HTR-8/SVneo (cell line): ENCODE data around the gene XPO4.
A peak's percentile ranks its signal among the peaks of the same experiment; 100 is the strongest.

Experiments used
- DNase-seq: peaks from one replicate; pipeline ENCODE4 v3.0.0; 2011; ENCODE audit warnings: low spot score, mixed read lengths; ENCODE audit not compliant: insufficient read length
- FAIRE-seq: peaks from 2 replicates; lab custom pipeline; 2011; peaks lifted over from hg19 to GRCh38; lab: Jason Lieb, UNC

XPO4 gene

DNA sequence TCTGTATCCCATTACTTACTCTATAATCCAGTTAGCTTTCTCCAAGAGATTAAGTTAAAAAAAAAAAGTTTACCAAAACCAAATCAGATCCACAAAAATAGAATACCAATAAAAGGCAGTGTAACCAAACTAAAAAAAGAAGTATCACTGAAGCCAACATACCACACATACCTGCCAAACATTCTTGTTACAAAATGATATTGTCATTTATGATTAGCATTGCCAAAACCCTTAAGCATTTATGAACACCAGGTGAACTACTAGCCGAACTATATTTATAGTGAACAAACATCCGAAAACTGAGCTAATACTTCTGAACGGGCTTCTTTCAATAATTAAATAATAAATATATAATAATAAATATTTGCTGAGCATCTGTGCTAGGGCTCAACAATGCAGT lies 69.7 kb downstream of the XPO4 start:
- no peak for FAIRE-seq
- DNase-seq, result no peak

DNA sequence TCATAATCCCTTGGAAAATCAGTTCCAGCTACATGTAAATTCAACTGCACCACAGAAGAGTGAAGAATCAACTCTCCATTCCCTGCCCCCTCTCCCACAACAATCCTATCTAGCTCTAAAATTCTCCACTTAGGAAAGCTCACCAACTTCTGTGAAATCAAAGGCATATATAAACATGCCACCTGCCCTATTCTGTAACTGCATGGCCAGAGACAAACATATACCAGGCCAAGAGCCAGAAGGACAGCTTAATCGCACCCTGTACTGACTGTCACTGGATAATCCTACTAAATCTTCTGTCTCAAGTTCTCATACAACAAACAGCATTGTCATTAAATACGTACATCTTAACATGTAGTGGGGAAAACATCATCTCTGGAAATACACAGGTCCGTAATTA lies 70.6 kb downstream of the XPO4 start:
- no peak for FAIRE-seq
- DNase-seq, result no peak

DNA sequence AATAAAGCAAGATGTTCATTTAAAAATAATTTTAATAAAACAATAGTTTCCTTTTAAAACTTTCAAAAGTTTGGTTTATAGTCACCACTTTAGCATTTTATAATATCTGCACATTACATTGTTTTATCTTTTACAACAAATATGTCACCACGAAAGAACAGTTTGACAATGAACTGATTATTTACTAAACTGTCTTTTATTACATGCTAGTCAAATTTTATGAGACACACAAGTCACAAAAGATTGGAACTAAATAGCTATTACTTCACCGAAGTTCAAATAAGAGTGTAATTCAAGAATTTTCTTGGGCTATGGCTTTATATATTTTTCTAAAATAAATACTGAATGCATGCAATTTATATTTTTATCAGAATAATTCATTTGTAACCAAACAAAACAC lies 71.3 kb downstream of the XPO4 start:
- no peak for FAIRE-seq
- DNase-seq, result no peak

DNA sequence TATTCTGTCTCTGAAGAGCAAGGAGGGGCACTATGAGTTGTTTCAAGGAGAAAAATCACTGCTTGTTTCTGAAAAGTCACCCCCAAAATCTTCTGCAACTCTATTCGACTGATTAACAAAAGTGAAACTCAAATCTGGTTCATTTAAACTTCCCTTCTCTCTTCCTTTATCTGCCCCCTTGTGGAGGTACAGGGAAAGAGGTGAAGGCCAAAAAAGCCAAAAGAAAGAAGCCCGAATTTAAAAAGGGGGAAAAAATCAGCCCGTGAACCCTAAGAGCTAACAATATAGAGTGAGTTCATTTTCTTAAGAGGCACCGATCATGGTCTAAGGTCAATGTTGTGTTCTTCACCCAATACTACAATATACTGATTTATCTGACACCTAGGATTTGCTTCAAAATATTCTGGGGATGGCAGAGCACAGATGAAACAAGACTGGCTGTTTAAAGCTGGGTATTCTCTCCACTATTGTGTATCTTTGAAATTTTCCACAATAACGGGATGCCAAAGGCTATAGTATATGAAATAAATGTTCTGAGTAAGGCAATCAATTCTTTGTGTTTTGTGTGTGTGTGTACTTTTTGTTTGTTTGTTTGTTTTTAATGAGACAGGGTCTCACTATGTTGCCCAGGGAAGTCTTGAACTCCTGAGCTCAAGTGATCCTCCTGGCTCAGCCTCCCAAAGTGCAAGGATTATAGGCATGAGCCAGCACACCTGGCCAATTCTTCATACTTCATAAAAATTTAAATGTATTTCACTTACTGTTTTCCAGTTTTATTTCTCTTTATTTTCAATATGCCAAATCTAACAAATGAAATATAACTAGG lies 73.8 kb downstream of the XPO4 start:
- no peak for FAIRE-seq
- no peak for DNase-seq

DNA sequence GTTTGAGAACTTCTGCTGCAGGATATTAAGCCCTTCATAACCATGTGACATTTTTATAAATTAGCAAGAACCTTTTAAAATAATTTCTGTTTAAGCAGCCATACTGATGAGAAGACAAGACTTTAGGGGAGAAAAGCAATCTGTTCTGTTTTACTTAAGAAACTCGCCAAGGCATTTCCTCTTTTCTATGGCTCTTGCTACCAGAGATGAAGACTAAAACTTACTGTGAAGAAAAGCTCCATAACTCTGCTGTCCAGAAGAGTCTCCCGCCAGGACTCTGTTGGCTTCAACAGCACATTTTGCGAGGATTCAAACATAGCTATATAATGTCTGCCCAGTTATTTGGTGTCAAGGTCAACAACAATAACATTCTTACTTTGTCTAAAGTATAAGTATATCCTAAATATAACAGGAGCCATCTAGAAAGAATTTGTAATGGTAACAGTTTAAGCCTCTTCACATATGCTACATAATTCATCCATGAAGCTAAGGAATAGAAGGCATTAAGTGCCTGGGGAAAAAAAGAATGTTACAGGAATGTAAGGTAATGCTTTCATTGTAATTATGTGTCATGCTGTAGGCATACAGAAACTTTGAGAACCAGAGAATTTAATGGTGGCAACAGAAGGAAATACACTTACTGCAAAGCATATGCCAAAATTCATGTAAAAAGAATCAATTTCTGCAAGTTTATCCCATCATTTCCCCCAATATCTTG lies 75.5 kb downstream of the XPO4 start:
- FAIRE-seq (no peak), DNase-seq (no peak)

DNA sequence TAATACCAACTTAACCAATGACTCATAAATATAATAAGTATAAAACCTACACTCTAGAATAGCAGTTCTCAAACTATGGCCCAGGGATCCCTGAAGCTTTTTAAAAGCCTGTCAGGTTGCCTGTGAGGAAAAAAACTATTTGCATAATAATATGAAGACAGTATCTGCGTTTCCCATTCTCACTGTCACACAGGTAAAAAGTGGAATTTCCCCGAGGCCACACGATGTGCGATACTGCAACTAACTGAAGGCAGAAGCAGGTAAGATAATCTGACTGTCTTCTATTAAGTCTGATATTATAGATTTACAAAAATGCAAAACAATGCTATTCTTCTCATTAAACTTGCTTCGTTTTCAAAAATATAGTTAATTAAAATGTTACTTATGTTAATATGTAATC lies 76.2 kb downstream of the XPO4 start:
- no peak for FAIRE-seq
- DNase-seq, result no peak

DNA sequence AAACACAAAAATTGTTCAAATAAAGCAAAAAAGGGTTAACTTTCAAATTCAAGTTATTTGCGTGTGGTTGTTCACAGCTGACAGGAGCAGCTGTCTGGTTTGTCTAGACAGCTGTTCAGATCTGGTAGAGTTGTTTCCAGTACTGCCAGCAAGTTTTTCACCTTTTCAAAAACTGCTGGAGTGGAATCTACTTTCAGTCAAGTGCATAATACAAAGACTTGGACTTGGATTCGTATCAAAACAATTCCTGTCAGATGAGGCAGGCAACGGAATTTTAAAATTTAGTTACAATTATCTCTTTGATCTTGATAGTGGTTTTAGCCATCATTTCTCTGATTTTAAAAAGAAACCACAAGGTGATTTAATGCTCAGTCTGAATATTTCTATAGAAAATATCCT lies 77.1 kb downstream of the XPO4 start:
- no peak for FAIRE-seq
- no peak for DNase-seq

DNA sequence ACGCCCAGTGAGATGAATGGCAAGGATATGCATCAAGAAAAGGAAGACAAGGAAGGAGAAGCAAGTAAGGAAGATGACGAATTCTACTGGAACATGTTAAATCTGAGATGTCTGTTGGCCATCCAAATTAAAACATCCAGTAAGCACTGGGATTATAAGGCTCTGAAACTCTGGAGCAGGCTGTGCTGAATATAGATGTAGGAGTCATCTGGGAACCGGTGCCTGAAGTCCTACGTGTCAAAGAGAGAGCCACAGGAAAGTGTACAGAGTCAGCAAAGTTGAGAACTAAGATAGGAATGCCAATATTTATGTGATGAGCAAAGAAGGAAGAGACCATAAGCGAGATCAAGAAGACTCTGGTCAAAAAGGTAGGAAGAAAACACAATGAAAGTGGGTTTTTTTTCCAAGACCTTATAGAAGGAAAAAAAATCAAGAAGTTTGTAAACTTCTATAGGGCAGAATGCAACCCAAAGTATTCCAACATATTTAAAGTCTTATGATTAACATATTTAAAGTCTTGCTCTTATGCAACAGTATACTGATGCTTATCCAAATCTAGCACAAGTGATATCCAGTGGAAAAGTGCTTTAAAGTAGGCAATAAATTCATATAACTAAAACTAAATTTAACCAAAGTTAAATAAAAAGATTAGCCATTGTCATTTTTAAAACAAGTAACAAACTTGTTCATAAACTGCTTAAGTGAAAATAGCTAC lies 77.6 kb downstream of the XPO4 start:
- DNase-seq (no peak), FAIRE-seq (no peak)

DNA sequence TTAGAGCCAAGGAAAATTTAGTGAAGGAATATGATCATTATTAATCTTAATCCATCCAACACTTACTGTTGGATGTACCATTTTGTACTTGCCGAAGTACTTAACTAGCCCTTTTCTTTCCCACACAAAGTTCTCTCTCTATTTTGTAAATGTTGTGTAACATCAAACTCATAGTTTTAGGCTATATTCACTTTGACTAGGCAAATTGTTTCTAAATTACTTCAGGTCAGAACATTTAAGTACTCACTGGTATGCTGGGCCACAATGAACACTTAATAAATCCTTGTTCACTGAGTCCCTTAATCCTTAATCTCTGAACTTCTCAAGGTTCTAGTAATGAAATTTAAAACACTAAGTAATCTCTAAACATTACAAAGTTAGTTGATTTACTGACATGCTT lies 79.5 kb downstream of the XPO4 start:
- FAIRE-seq, result no peak
- no peak for DNase-seq

DNA sequence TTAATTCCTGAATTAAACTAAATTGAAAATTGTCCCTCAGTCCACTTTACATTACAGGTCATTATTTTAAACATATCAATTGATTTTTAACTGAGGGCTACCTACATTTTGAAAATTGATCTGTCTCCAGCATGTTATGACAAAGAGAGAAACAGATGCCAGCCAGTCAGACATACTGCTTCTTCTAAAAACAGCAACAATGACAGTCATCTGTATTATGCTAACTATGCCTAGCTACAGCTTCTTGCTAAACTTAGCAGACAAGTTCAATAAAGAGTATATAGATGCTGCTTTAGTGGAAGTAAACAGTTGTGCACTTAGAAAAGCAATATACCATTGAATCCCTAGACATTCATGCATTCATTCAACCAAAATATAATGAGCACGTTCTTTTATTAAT lies 80.1 kb downstream of the XPO4 start:
- no peak for FAIRE-seq
- DNase-seq, result no peak

DNA sequence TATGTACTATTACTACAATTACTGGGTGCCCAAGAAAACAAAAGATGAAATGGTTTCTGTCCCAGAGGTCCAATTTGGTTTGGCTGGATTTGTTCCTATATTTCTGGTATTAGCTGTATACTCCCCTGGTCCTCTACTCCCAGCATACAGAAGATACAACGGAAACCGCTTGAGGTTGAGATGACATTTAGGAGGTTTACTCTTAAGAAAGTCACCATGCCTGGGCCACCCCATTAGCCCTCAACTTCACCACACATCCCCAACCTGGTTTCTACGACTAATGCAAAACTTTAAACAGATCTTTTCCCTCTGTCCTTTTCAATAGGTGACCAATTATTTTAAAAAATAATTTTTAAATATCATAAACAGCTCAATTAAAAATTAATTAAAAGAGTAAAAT lies 82.8 kb downstream of the XPO4 start:
- FAIRE-seq (no peak), DNase-seq (no peak)

DNA sequence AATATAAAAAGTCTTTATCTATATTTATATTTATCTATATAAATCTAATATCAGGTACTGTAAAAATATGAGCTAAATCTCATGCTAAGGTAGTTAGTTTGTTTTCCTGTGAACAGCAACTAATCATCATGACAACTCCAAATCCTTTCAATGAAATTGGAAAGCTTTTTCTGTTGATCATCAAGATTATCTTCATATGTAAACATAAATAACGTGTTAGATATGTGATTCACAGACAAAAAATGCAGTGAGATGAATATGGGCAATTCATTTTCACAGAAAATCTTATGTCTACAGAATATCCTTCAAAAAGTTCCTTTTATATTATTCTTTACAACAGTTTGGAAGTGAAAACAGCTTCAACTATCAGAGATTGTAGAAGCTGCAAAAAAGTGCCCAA lies 87.1 kb downstream of the XPO4 start:
- DNase-seq (no peak), FAIRE-seq (no peak)

DNA sequence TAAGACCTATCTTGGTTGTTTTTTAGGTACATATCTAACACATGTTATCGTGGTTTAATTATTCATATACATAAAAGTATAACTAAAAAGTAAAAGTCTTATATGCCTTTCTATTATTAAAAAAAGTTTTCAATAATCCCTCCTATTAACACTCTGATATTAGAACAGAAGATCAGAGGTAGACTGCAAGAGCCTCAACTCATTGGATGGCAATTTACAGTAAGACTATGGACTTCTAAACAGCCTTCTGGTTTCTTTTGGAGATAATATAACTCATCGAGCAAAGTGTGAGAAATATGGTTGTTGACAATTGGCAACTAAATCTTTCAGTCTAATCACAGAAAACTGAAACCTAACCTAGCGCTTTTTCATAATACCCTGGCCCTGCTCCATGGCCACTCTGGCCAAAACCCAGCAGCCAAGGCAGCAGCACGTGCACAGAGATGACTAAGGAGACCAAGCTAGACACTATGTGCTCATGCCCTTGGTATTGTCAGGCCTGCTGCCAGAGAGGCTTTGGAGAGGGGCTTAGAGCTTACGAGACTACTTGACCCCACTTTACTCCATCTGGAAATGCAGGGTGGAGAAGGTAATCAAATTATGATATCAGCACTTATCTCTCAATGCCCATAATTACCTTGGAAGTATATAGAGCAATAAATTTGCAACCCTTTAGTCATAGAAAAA lies 88.2 kb downstream of the XPO4 start:
- FAIRE-seq (peak; percentile 74), DNase-seq (peak; percentile 69)

DNA sequence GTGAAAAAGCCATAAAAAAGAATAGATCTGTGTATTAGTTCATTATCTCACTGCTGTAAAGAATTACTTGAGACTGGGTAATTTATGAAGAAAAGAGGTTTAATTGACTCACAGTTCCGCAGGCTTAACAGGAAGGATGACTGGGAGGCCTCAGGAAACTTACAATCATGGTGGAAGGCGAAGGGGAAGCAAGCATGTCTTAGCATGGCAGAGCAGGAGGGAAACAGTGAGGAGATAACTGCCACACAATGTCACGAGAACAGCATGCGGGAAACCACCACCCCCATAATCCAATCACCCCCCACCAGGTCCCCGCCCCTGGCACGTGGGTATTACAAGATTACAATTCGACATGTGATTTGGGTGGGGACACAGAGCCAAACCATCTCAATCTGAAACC lies 89.7 kb downstream of the XPO4 start:
- DNase-seq, result no peak
- no peak for FAIRE-seq

DNA sequence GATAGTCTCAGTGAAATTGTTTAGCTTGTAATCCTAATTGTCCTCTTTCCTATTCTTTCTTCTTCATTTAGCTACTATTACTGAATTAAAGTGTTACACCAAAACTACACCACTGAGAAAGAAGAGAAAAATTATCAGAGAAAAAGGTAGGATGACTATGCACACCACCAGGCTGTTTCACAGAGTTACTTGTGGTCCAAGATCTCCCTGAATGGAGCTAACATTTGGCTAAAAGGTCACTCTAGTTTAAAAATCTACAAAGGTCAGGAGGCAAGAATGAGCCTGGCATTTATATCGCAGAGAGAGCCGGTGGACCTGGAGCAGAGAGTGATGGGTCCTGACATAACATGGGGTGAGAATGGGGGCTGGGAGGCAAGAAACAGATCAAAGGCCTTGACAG lies 91.7 kb downstream of the XPO4 start:
- FAIRE-seq, result no peak
- no peak for DNase-seq

DNA sequence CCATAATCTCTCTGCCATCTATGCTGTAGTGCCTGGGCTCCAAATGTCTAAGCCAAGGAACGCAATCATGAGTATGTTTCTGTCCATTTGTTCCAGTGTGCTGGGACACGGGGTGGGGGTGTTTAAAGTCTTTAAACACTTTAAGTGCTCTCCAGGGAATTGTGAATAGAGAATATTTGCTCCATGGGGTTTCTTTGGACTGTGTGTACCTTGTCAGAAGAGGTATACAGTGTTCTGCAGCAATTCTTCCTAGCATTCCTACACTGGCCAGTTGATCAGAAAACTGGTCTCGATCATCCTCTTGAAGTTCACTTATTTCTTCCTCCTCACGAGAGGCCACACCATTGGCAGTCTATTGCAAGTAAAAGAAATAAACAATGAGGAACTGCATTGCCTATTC lies 93.7 kb downstream of the XPO4 start:
- DNase-seq (no peak), FAIRE-seq (no peak)

DNA sequence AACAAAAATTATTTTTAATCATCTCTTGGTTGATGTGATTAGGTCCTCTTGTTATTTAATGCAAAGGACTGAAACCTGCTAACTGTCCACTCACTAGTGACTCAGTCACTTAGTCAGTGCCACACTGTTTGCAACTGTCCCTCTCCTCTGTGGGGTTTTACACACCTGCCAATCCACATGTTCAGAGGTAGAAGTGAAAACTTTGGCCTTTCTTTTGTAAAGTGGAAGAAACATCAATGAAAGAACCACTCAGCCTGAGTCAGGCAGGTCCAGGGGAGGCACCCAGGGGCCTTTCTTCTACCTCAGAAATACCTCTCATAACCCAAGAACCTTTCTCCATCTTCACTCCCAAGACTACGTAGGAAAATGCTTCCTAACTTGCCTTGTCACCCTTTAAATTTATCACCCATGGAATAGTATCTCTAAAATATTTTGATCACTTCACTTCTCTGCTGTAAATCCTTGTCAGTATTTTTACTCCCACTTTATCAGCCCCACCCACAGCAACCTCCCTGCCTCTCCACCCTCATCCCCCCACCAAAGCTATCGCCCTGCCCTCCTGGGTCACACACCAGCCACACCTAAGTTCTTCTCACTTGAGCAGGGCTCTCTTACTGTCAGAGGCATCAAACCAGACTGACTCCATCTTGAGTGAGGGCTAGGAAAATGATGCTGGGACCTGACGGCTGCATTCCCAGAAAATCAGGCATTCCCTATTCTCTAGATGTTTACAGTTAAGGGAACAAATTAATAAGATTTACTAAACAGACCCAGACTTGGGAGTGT lies 99.2 kb downstream of the XPO4 start:
- FAIRE-seq (no peak), DNase-seq (no peak)

DNA sequence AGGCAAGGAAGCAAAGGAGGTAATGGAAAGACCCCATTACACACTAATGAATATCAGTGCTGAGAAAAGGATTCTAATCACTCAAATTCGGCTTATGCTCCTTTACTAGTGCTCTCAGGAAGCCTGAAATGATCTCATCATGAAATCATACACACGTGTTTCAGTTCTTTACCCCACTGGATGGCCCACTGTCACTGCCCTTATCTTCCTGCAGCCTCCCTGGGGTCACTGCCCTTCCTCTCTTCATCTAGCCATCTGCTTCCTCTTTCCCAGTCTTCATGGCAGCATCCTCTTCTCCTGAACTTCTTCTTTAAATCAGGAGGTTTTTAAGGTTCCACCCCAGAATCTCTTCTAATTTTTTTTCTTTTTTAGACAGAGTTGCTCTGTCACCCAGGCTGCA lies 100.8 kb downstream of the XPO4 start:
- no peak for DNase-seq
- FAIRE-seq, result no peak

DNA sequence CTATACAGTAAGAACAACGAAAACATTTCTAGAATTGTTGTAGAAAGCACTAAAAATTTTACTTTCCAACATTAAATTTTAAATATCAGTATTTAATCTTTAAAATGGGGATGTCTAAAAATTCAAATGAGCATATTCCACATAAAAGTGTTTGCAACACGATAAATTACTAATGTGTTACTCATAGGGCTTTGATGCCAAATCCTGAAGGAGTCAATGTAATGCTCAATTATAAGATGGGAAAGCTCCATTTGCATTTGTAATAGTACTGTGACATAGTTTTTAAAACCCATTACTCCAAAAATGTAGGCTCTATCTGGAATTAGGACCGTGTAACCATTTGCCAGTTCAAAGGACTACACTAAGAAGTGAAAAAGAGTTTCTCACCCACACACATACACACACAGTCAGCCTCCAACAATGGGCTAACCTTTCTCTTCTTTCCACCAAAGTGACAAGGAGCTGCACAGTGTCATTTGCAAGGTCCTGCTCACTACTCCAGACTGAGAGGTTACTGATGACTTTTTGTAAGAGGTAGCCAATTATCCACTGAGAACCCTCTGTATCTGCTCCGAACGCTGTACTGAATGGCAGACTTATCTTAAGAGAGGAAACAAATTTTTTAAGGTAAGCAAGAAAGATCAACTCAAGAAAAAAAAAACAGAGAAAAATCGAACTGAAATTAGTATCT lies 102.7 kb downstream of the XPO4 start:
- FAIRE-seq, result no peak
- no peak for DNase-seq
